Measurements from ENCODE around the gene DIMT1. TPM values are rescaled to one million over a fixed set of nuclear protein-coding genes. Genes with fewer than 3 reads are reported as not detected.

The DIMT1 gene
- polyA plus RNA-seq, 1 donor (not counting 4 experiments of a cell fraction or from before 2014, with no cell fraction given), result 49.9 TPM

GRCh38 chr5:62448528-62448927 lies 44.8 kb upstream of the DIMT1 start:
- Histone ChIP-seq H2AFZ (ENCODE audit: control insufficient read depth, low read length) (no peak overlapping the region), H3K36me3 (ENCODE audit: control insufficient read depth in 2 of 2, extremely low read depth in 1 of 2, insufficient read depth in 2 of 2, low read length in 2 of 2) (peaks cover 0 to 6% of the 10 kb centered on the region in 2 experiments), H3K9me3 (ENCODE audit: control insufficient read depth, low read depth, low read length) (no peaks in the 10 kb centered on the region), H3K9me1 (ENCODE audit: control insufficient read depth, extremely low read depth, insufficient read depth, low read length) (no peaks in the 10 kb centered on the region), H4K20me1 (ENCODE audit: control insufficient read depth, extremely low read depth, insufficient read depth, low read length) (no peaks in the 10 kb centered on the region), H3K27me3 (ENCODE audit: control insufficient read depth, extremely low read depth, insufficient read depth, low read length) (no peaks in the 10 kb centered on the region), H3K79me2 (ENCODE audit: control insufficient read depth, insufficient read depth, low read length) (peaks cover 1% of the 10 kb centered on the region), H3K9ac (ENCODE audit: control insufficient read depth, extremely low read depth, insufficient read depth, low read length) (no peak overlapping the region), H3K4me2 (ENCODE audit: control insufficient read depth, extremely low read depth, insufficient read depth, low read depth, low read length) (no peak overlapping the region), H3K4me1 (ENCODE audit: control insufficient read depth, extremely low read depth, insufficient read depth, low read length) (no peaks in the 10 kb centered on the region), H3K4me3 (ENCODE audit: control insufficient read depth in 2 of 3, extremely low read depth in 1 of 3, insufficient read depth in 2 of 3, low read depth in 1 of 3, low read length in 3 of 3) (no peak overlapping the region), H3K27ac (ENCODE audit: control insufficient read depth, insufficient read depth, low read length) (no peak overlapping the region)
- dilution Hi-C loops (cut with MboI; ENCODE audit: extremely low pct_ligation_motif_present, low sequenced_read_pairs), result no loop called here
- no peak for DNase-seq (ENCODE audit: low read depth, low spot score)
- FAIRE-seq, result no peak
- TF ChIP-seq, protein P1, sequence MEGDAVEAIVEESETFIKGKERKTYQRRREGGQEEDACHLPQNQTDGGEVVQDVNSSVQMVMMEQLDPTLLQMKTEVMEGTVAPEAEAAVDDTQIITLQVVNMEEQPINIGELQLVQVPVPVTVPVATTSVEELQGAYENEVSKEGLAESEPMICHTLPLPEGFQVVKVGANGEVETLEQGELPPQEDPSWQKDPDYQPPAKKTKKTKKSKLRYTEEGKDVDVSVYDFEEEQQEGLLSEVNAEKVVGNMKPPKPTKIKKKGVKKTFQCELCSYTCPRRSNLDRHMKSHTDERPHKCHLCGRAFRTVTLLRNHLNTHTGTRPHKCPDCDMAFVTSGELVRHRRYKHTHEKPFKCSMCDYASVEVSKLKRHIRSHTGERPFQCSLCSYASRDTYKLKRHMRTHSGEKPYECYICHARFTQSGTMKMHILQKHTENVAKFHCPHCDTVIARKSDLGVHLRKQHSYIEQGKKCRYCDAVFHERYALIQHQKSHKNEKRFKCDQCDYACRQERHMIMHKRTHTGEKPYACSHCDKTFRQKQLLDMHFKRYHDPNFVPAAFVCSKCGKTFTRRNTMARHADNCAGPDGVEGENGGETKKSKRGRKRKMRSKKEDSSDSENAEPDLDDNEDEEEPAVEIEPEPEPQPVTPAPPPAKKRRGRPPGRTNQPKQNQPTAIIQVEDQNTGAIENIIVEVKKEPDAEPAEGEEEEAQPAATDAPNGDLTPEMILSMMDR (optimal IDR thresholded peaks at IDR 0.05 in 1 of 3, IDR thresholded peaks at IDR 0.05 in 1 of 3, conservative IDR thresholded peaks at IDR 0.05 in 1 of 3; ENCODE audit: extremely low read depth in 1 of 3, insufficient read depth in 2 of 3, low read length in 3 of 3), result no peak
- no peak for TF ChIP-seq EZH2 (IDR thresholded peaks at IDR 0.05; ENCODE audit: low read length)

DNA sequence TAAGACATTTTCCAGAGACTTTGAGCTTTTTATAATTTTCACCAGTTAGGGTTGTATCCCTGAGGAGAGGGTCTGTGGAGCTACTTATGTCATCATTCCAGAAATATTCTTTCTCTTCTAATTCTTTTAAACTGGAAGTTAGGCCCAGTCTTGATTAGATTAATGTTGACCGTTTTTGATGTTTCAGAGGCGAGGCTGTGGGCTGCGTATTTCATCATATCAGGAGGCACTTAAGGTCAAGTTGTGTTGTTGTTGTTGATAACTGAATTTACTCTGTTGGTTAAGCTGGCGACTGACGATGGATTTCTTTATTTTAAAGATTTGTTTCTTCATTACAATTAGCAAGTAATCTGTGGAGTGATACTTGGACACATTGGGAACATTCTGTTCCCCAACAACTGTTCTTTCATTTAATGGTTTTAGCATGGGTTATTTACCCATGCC lies 28.9 kb upstream of the DIMT1 start:
- no peak overlapping the region for H3K4me3 ChIP-seq (ENCODE audit: control insufficient read depth in 2 of 3, extremely low read depth in 1 of 3, insufficient read depth in 2 of 3, low read depth in 1 of 3, low read length in 3 of 3)
- H3K9me3 ChIP-seq (ENCODE audit: control insufficient read depth, low read depth, low read length), result no peaks in the 10 kb centered on the region
- TF ChIP-seq, protein P1 (optimal IDR thresholded peaks at IDR 0.05 in 1 of 3, IDR thresholded peaks at IDR 0.05 in 1 of 3, conservative IDR thresholded peaks at IDR 0.05 in 1 of 3; ENCODE audit: extremely low read depth in 1 of 3, insufficient read depth in 2 of 3, low read length in 3 of 3), result no peak
- TF ChIP-seq EZH2 (IDR thresholded peaks at IDR 0.05; ENCODE audit: low read length), result no peak
- FAIRE-seq, result no peak
- no peak overlapping the region for H2AFZ ChIP-seq (ENCODE audit: control insufficient read depth, low read length)
- H3K4me1 ChIP-seq (ENCODE audit: control insufficient read depth, extremely low read depth, insufficient read depth, low read length), result no peaks in the 10 kb centered on the region
- no peak overlapping the region for H3K4me2 ChIP-seq (ENCODE audit: control insufficient read depth, extremely low read depth, insufficient read depth, low read depth, low read length)
- no peaks in the 10 kb centered on the region for H3K36me3 ChIP-seq (ENCODE audit: control insufficient read depth in 2 of 2, extremely low read depth in 1 of 2, insufficient read depth in 2 of 2, low read length in 2 of 2)
- H3K79me2 ChIP-seq (ENCODE audit: control insufficient read depth, insufficient read depth, low read length), result peaks cover 68% of the 10 kb centered on the region
- H4K20me1 ChIP-seq (ENCODE audit: control insufficient read depth, extremely low read depth, insufficient read depth, low read length), result no peaks in the 10 kb centered on the region
- H3K27me3 ChIP-seq (ENCODE audit: control insufficient read depth, extremely low read depth, insufficient read depth, low read length), result no peaks in the 10 kb centered on the region
- H3K9ac ChIP-seq (ENCODE audit: control insufficient read depth, extremely low read depth, insufficient read depth, low read length), result no peak overlapping the region
- H3K9me1 ChIP-seq (ENCODE audit: control insufficient read depth, extremely low read depth, insufficient read depth, low read length), result no peaks in the 10 kb centered on the region
- DNase-seq (ENCODE audit: low read depth, low spot score), result no peak
- H3K27ac ChIP-seq (ENCODE audit: control insufficient read depth, insufficient read depth, low read length), result no peak overlapping the region
- dilution Hi-C loops (cut with MboI; ENCODE audit: extremely low pct_ligation_motif_present, low sequenced_read_pairs), result no loop called here

Data from keratinocyte (primary cell).